Heart right ventricle (tissue), 16 donors: ENCODE results near the gene C3orf20. TPM values are rescaled to one million over a fixed set of nuclear protein-coding genes. Genes with fewer than 3 reads are reported as not detected.

Experiments
- ATAC-seq, 8 donors: fragments of 200-7000 bp; cut with Tn5 transposase; one replicate each; pipeline ENCODE4 v1.9.1; 2020; ENCODE audit warnings: mild to moderate bottlenecking in 8 of 8, moderate library complexity in 8 of 8, moderate number of reproducible peaks in 1 of 8
- DNase-seq, 2 donors: peaks; one replicate each; pipeline ENCODE4 v3.0.0-alpha.2; 2020
- H3K27ac ChIP-seq, 10 donors: fragments of 200-600 bp; sonication (generic) in 2 of 10; one replicate each; pipeline versions ENCODE4 v1.5.0 to v1.8.0; 2020 to 2022; ENCODE audit warnings: mild to moderate bottlenecking in 3 of 10
- H3K27me3 ChIP-seq, 7 donors: fragments of 200-600 bp; one replicate each; pipeline ENCODE4 v1.8.0; 2021 to 2022; ENCODE audit warnings: mild to moderate bottlenecking in 2 of 7
- H3K36me3 ChIP-seq, 9 donors: fragments of 200-600 bp; sonication (generic) in 1 of 9; one replicate each; pipeline versions ENCODE4 v1.5.0 to v1.8.0; 2020 to 2022; ENCODE audit warnings: mild to moderate bottlenecking in 2 of 9
- H3K4me1 ChIP-seq, 9 donors: fragments of 200-600 bp; sonication (generic) in 1 of 9; one replicate each; pipeline versions ENCODE4 v1.5.0 to v1.8.0; 2020 to 2022; ENCODE audit warnings: mild to moderate bottlenecking in 4 of 9
- H3K4me3 ChIP-seq, 10 donors: fragments of 200-600 bp; sonication (generic) in 2 of 10; one replicate each; pipeline versions ENCODE4 v1.5.0 to v1.8.0; 2020 to 2022; ENCODE audit warnings: mild to moderate bottlenecking in 7 of 10, moderate library complexity in 2 of 10
- H3K9me3 ChIP-seq, 11 donors: fragments of 200-600 bp in 10 of 11; sonication (generic) in 2 of 11; one replicate each; pipeline versions ENCODE4 v1.5.0 to v1.8.0; 2013 to 2022; ENCODE audit warnings: mild to moderate bottlenecking in 2 of 11, control low read depth in 1 of 11, moderate library complexity in 1 of 11
- CTCF ChIP-seq, 9 donors: fragments of 200-600 bp; sonication (generic) in 2 of 9; IDR thresholded peaks; one replicate each; pipeline versions ENCODE4 v1.5.0 to v1.8.0; 2021 to 2022; ENCODE audit warnings: antibody characterized with exemption in 9 of 9, mild to moderate bottlenecking in 5 of 9, moderate library complexity in 1 of 9
- WGBS, 2 donors: extraction: QIAGEN DNeasy Blood & Tissue Kit; methylation state at CpG; one replicate each; pipeline ENCODE4 v1.1.7; 2013; ENCODE audit warnings: inconsistent platforms in 1 of 2; 5-methylcytosine and 5-hydroxymethylcytosine counted together
- intact Hi-C, 10 donors: fragments of 100-400 bp; cut with DNase I; formaldehyde crosslinking; loops; one replicate each; pipeline versions ENCODE4 v1.11.1 to v1.14.2; 2022
- polyA plus RNA-seq, 2 donors: library from polyadenylated mRNA; stranded (reverse); fragments of 200-250 nt; gene quantifications; one replicate each; pipeline ENCODE4 v1.2.3, GENCODE V29; 2013
- total RNA-seq, 10 donors: library from RNA; stranded (reverse); fragmentation: NEBNext Ultra II Directional in 3 of 10; extraction: Animal tissue kit (Norgen Biotek cat#: 25700) in 3 of 10; gene quantifications; one replicate each; pipeline versions ENCODE4 v1.2.1 to v1.2.4, GENCODE V29; 2021 to 2023
- donor health status: Arrhythmogenic right ventricular cardiomyopathy.
- donor health status: ischemic (EF 13 %, LVEDD 7.1; RV severe dilation, severe dysfunction).
- donor health status: healthy with polysubstance abuse.
- donor health status: DM: no; HTN: yes; CAD: no.
- donor health status: DM: no; HTN: no; CAD: no.
- donor health status: ischemic (EF 25% LVEDD 6.9; RV normal size, moderate dysfunction).
- donor health status: ischemic (EF 25% LVEDD 5.7; RV mildly dilated, moderate dysfunction).
- donor health status: healthy.
- donor health status: DM: yes; HTN: yes; CAD: no.
- donor health status: Ischemic cardiomyopathy.
- donor health status: ischemic (EF 35%, LVEDD 5.7; RV mildly dilated, moderate dysfunction).
- donor health status: nonischemic (EF 11% LVEDD 7.7; RV severe dilation, severe dysfunction).
- donor health status: DM: yes; HTN: yes; CAD: no.
- donor health status: PGD.
- donor health status: ischemic (EF 29% LVEDD 5.4; RV normal size, mild dysfunction).
- donor health status: nonischemic (EF 23%, LVEDD 6.1; RV moderate dilation, normal function).

The C3orf20 gene
- total and polyA plus RNA-seq, 12 donors = 0.10 to 0.36 (median 0.16) TPM; not detected in 7

GRCh38 chr3:14764331-14765059 is 89.6 kb downstream of the C3orf20 start:
- Histone ChIP-seq H3K27ac (no peak overlapping the region), H3K27me3 (no peaks in the 10 kb centered on the region), H3K4me3 (no peak overlapping the region), H3K4me1 (no peaks in the 10 kb centered on the region), H3K36me3 (no peaks in the 10 kb centered on the region), H3K9me3 (no peaks in the 10 kb centered on the region)
- DNase-seq (no peak), ATAC-seq (no peak)
- no peak for TF ChIP-seq CTCF (IDR thresholded peaks at IDR 0.05)
- intact Hi-C loops = no loop called here
- 87 to 88% methylated on average over 8 of the region's 8 CpGs for WGBS, 2 donors

GRCh38 chr3:14765060-14765400 is 90.1 kb downstream of the C3orf20 start:
- no peaks in the 10 kb centered on the region for H3K36me3 ChIP-seq
- WGBS, 2 donors = 96 to 97% methylated on average over 3 of the region's 3 CpGs
- H3K4me3 ChIP-seq = no peak overlapping the region
- ATAC-seq (no peak), DNase-seq (no peak)
- no peaks in the 10 kb centered on the region for H3K27me3 ChIP-seq
- no peak overlapping the region for H3K27ac ChIP-seq
- TF ChIP-seq CTCF (IDR thresholded peaks at IDR 0.05) = no peak
- no peaks in the 10 kb centered on the region for H3K9me3 ChIP-seq
- no peaks in the 10 kb centered on the region for H3K4me1 ChIP-seq
- intact Hi-C loops = no loop called here

- H3K9me3 ChIP-seq = no peaks in the 10 kb centered on the region
- WGBS, 2 donors = 87 to 90% methylated on average over 9 of the region's 9 CpGs
- H3K27ac ChIP-seq = no peak overlapping the region
- no peak for DNase-seq
- H3K4me3 ChIP-seq = no peak overlapping the region
- no peaks in the 10 kb centered on the region for H3K4me1 ChIP-seq
- intact Hi-C loops = no loop called here
- no peaks in the 10 kb centered on the region for H3K36me3 ChIP-seq
- no peak for TF ChIP-seq CTCF (IDR thresholded peaks at IDR 0.05)
- ATAC-seq = no peak
- no peaks in the 10 kb centered on the region for H3K27me3 ChIP-seq
Measured at GRCh38 chr3:14765576-14766427, 90.9 kb downstream of the C3orf20 start.

- WGBS, 2 donors = 89 to 90% methylated on average over 23 of the region's 23 CpGs
Measured at GRCh38 chr3:14766428-14767244, 91.7 kb downstream of the C3orf20 start.

More at GRCh38 chr3:14766428-14767244, 91.7 kb downstream of the C3orf20 start:
- Histone ChIP-seq H3K27me3 (no peaks in the 10 kb centered on the region), H3K36me3 (no peaks in the 10 kb centered on the region), H3K9me3 (no peaks in the 10 kb centered on the region), H3K4me1 (no peaks in the 10 kb centered on the region), H3K4me3 (no peak overlapping the region), H3K27ac (no peak overlapping the region)
- TF ChIP-seq CTCF (IDR thresholded peaks at IDR 0.05) = no peak
- intact Hi-C loops = no loop called here
- ATAC-seq (peak in 1 of 8 donors; percentile 13), DNase-seq (no peak)
